GM18873 (cell line): ENCODE data around the gene PHOSPHO2.

Experiments
- ATAC-seq: cut with Tn5 transposase; IDR thresholded peaks from one replicate; pipeline ENCODE4 v1.9.1; 2021; ENCODE audit warnings: mild to moderate bottlenecking, moderate library complexity, moderate number of reproducible peaks; ENCODE audit not compliant: unreplicated experiment, low FRiP score

Gene PHOSPHO2

DNA sequence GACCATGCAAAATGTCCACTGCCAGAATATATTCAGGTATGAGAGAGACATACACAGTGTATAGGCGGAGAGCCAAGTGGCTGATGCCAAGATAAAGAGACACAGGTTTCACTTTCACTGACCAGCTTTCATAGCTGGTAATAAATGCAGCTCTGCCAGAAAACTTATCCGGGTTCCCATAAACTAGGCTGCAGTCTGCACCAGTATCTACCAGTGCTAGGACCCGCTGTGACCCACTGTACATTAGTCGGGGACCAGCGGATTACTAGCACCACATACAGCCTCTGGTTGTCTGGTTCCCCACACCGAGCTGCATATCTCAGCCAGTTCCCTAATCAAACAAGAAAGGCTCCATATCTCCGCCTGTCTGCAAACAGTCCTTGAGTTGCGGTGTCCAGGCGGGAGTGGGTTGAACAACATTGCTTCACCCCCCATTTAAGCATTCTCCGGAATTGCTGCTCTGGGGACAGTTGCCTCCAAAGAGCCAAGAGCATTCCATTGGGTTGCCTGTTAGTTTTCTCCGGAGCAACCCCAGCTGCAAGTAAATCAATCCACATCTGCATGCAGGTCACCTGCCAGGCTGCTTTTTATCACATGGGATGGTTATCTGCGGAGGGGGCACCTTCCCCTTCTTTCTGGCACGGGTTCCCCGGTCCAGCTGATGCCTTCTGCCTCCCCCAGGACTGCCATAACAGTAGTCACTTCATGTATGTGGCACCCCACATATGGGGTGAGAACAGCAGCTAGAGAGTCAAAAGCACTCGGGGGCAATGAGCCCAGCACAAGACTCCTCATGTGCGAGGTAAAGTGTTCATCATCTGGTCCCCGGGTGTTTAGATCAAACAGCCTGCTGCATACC, 21.3 kb downstream of the PHOSPHO2 start:
- no peak for ATAC-seq

DNA sequence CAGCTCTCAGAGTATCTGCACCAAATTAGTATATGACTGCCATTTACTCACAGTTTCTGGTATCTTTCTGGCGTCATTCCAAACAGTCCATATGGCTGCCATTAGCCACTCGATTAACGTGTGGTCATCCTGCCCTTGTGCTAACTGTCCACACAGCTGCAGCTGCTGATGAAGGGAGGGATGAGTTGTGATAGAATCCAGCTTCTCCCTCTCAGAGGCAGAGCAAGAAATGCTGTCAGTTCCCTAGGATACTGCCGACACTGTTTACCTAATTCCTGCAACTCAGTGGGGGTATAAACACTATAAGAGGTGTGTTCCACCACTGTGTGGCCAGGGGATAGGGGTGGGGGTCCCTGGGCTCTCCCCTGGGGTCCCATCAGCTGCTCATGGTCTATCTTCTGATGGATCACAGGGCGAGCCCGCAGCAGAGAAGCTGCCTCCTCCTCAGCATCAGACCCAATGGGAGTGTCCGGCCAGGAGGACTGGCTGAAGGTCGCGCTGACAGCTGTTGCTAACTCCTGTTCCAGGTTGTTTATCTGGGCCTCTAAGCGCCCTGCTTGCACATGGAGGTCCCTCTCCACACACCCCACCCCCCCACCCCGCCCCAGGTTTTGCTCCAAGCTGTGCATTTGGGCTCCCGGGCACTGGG, 22.1 kb downstream of the PHOSPHO2 start:
- no peak for ATAC-seq

GRCh38 chr2:169716938-169717690, 22.8 kb downstream of the PHOSPHO2 start:
- no peak for ATAC-seq

DNA sequence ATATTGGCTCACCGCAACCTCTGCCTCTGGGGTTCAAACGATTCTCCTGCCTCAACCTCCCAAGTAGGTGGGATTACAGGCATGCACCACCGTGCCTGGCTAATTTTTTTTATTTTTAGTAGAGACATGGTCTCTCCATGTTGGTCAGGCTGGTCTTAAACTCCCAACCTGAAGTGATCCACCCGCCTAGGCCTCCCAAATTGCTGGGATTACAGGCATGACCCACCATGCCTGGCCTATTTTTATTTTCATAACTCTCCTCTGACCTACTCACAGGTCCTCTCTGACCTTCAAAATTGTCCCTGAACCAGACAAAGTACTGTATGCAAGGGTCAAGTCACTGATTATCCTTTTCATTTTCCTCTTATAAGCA, 23.4 kb downstream of the PHOSPHO2 start:
- no peak for ATAC-seq

- ATAC-seq: no peak
Observed at GRCh38 chr2:169718930-169719504, 24.7 kb downstream of the PHOSPHO2 start.

DNA sequence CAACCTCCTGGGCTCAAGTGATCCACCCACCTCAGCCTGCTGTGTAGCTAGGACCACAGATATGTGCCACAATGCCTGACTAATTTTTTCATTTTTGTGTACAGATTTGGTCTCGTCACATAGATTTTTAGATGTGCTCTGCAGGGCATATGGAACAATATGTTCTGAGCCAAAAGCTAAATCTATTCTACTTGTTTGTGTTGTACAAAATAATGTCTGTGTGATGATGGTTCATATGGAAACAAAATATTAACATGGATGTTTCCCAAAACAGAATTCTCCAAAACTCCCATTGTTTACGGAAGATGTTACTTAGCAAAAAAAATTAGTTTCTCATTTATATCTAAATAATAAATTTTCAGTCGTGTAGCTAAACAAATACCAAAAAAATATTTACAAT, 26.7 kb downstream of the PHOSPHO2 start:
- no peak for ATAC-seq

- no peak for ATAC-seq
Observed at GRCh38 chr2:169727065-169727464, 32.8 kb downstream of the PHOSPHO2 start.

- no peak for ATAC-seq
Observed at GRCh38 chr2:169729274-169729605, 35.0 kb downstream of the PHOSPHO2 start.

- ATAC-seq: no peak
Observed at GRCh38 chr2:169732075-169732474, 37.8 kb downstream of the PHOSPHO2 start.

DNA sequence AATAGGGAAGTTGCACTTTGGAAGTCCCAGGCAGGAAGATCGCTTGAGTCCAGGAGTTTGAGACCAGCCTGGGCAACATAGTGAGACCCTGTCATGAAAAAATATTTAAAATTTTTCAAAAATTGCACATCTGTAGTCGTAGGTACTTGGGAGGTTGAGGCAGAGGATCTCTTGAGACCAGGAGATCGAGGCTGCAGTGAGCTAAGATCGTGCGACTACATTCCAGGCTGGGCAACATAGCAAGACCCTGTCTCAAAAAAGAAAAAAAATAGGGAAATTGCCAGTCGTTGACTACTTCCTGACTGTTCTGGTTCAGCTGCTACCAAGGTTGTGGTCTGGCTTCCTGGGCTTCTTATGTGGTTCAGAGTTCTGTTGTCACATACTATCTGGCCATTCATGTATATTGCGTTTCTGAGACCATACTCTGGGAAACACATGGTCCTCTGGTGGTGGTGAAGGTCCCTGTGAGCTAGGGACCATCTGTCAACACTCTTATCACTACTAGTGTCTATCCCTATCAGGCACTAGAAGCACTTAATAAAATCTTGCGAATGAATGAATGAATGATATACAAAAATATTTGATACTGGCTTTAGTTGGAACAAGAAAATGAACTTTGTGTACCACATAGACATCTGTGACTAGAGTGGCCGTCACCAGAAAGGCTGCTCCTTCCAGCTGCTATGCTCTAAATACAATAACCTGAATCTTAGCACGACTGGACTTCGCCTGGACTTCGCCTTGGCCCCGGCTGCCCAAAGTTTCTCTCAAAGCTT, 38.5 kb downstream of the PHOSPHO2 start:
- ATAC-seq: no peak

- peak; percentile 9 for ATAC-seq
Observed at GRCh38 chr2:169734169-169734847, 40.0 kb downstream of the PHOSPHO2 start.

- ATAC-seq: no peak
Observed at GRCh38 chr2:169735623-169736022, 41.4 kb downstream of the PHOSPHO2 start.

GRCh38 chr2:169736902-169737301, 42.6 kb downstream of the PHOSPHO2 start:
- ATAC-seq: no peak

DNA sequence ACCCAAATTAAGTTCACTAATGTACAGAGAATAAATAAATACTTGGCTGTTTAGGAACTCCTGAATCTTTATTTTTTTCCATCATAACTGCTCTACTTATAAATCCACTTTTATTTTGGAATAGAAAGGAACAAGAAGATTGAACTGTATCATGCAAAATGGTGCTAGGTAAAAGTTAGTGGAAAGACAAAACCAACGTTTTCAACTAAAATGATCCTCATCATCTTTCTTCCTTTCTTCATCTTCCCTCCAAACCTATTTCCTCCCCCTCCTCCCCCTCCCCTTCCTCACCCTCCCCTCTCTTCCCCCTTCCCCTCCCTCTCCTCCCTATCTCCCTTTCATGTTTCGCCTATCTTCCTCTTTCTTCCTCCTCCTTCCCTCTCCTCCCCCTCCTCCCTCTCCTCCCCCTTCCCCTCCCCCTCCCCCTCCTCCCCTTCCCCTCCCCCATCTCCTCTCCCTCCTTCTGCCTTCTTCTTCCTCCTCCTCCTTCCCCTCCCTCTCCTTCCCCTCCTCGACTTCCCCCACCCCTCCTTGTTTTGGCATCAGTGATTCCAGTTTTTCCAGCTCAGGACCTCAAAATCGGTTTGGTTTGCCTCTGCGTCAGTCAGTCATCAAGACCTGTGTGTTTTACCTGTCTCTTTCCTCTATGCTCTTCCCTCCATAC, 44.4 kb downstream of the PHOSPHO2 start:
- no peak for ATAC-seq

DNA sequence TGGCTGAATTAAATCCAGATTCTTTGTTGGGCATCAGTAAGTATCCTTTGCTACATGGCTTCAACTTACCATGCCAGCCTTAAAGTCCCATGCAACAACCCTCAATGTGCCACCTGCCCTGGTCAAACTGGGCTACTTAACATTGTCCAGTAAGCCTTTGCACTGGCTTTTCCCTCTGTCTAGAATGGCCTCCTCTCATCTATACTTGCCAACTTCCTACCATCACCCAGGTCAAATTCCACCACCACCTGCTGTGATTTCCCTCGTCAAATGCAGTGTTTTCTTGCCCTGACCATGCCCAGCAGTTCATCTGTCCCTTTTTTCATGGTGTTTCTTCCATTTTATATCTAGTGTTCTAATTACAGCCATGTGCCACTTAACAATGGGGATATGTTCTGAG, 45.1 kb downstream of the PHOSPHO2 start:
- no peak for ATAC-seq

- ATAC-seq: no peak
Observed at GRCh38 chr2:169743549-169743948, 49.3 kb downstream of the PHOSPHO2 start.

GRCh38 chr2:169746240-169746639, 52.0 kb downstream of the PHOSPHO2 start:
- no peak for ATAC-seq

DNA sequence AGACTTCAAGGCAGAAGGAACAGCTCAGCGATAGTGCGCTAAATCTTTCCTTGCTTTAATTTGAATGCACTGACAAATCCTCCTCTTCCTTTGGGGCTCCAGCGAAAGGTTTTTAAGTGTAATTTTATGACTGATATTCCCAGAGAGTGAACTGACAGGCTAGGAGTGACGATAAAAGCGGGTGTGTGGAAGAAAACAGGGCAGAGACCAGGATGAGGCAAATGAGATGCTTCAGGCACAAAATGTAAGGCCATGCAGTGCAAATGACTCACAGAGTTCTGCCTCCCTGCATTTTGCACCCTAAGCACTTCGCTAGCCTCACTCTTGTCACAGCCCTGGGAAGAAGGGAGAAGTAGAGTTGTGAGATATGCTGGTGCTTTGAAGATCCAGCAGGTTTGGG, 54.0 kb downstream of the PHOSPHO2 start:
- ATAC-seq: no peak
